Measurements from ENCODE around the gene MAOA. TPM values are rescaled to one million over a fixed set of nuclear protein-coding genes. Genes with fewer than 3 reads are reported as not detected.

MAOA gene
- total and polyA plus RNA-seq, 9 of the 15 experiments (the other 6 are each of a cell fraction or from before 2014, with no cell fraction given), result 0.68 to 2.7 (median 1.9) TPM

GRCh38 chrX:43655151-43656004, 721 bp upstream of the MAOA start:
- Histone ChIP-seq H4K20me1 (replicated peaks; ENCODE audit: control insufficient read depth, insufficient read depth, low read length) (no peaks in the 10 kb centered on the region), H2AFZ (ENCODE audit: low read depth, low read length) (0 out of 2 replicates have a peak overlapping the region, but pooled peaks have one; percentile 97), H3K9me3 (replicated peaks; ENCODE audit: control insufficient read depth, insufficient read depth, low read depth, low read length) (no peaks in the 10 kb centered on the region), H3K9ac (ENCODE audit: insufficient read depth in 1 of 2, low read depth in 2 of 2, low read length in 2 of 2) (no peak overlapping the region), H3K4me2 (ENCODE audit: insufficient read depth, low read length) (peak overlapping the region; percentile 11; the same call in 1 of the 2 replicates), H3K27me3 (ENCODE audit: control insufficient read depth in 2 of 2, insufficient read depth in 2 of 2, low read length in 2 of 2) (no peaks in the 10 kb centered on the region), H3K4me1 (replicated peaks in 1 of 2; ENCODE audit: control insufficient read depth in 2 of 2, insufficient read depth in 2 of 2, low read length in 2 of 2) (peaks cover 0 to 15% of the 10 kb centered on the region in 2 experiments; a peak in 2 of 5 replicates), H3K36me3 (ENCODE audit: control insufficient read depth, insufficient read depth, low read length) (no peaks in the 10 kb centered on the region), H3K4me3 (peak overlapping the region; percentile 43; the same call in 1 of the 2 replicates), H3K9me1 (ENCODE audit: control insufficient read depth, insufficient read depth, low read length) (no peaks in the 10 kb centered on the region), H3K79me2 (ENCODE audit: control insufficient read depth, insufficient read depth, low read length) (no peaks in the 10 kb centered on the region), H3K27ac (ENCODE audit: extremely low read depth, low read depth, low read length) (no peak overlapping the region)
- DNase-seq (ENCODE audit: extremely low read depth in 1 of 4, low spot score in 3 of 4) (no peak), ATAC-seq (no peak), FAIRE-seq (no peak)
- in situ Hi-C loops (cut with MboI) (no loop called here), intact Hi-C loops (cut with micrococcal nuclease) (no loop called here)
- CTCF ChIA-PET (ENCODE audit: low intra/inter-chr PET ratio), result no interaction called here
- no TSS peak for BruUV-seq (replicated peaks)
- 68% methylated on average over 26 of the region's 51 CpGs for WGBS (ENCODE audit: insufficient coverage, low coverage, missing lambda C conversion rate)
- POLR2A ChIA-PET, result no interaction called here
- TF ChIP-seq STAT5A (IDR thresholded peaks at IDR 0.05; ENCODE audit: borderline replicate concordance, low read length), result no peak
- TF ChIP-seq, protein P1, sequence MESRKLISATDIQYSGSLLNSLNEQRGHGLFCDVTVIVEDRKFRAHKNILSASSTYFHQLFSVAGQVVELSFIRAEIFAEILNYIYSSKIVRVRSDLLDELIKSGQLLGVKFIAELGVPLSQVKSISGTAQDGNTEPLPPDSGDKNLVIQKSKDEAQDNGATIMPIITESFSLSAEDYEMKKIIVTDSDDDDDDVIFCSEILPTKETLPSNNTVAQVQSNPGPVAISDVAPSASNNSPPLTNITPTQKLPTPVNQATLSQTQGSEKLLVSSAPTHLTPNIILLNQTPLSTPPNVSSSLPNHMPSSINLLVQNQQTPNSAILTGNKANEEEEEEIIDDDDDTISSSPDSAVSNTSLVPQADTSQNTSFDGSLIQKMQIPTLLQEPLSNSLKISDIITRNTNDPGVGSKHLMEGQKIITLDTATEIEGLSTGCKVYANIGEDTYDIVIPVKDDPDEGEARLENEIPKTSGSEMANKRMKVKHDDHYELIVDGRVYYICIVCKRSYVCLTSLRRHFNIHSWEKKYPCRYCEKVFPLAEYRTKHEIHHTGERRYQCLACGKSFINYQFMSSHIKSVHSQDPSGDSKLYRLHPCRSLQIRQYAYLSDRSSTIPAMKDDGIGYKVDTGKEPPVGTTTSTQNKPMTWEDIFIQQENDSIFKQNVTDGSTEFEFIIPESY (CRISPR knock-in tag; IDR thresholded peaks at IDR 0.05), result peak; percentile 38; the same call in 1 of the 2 replicates
